HG02678 (cell line): Measurements from ENCODE around the gene DUSP2.

Experiments
- ATAC-seq: cut with Tn5 transposase; IDR thresholded peaks from one replicate; pipeline ENCODE4 v1.9.1; 2021; ENCODE audit warnings: mild to moderate bottlenecking, moderate library complexity; ENCODE audit not compliant: unreplicated experiment

The DUSP2 gene

GRCh38 chr2:96116424-96116878 is 28.8 kb downstream of the DUSP2 start, which contains the start of gene ADRA2B:
Gene ADRA2B (minus strand): TSS chr2:96116571. CDS start chr2:96116149, 422 bp downstream.
- ATAC-seq: peak; percentile 60

- ATAC-seq: no peak
Observed at GRCh38 chr2:96115631-96116423, 29.4 kb downstream of the DUSP2 start.

- no peak for ATAC-seq
Observed at GRCh38 chr2:96114903-96115581, 30.2 kb downstream of the DUSP2 start.

- no peak for ATAC-seq
Observed at GRCh38 chr2:96114546-96114902, 30.7 kb downstream of the DUSP2 start.

- ATAC-seq: no peak
Observed at GRCh38 chr2:96113951-96114350, 31.3 kb downstream of the DUSP2 start.

- no peak for ATAC-seq
Observed at GRCh38 chr2:96113367-96113677, 31.9 kb downstream of the DUSP2 start.

- ATAC-seq: no peak
Observed at GRCh38 chr2:96112501-96113366, 32.5 kb downstream of the DUSP2 start.

GRCh38 chr2:96111823-96112500 is 33.3 kb downstream of the DUSP2 start:
- ATAC-seq: no peak

- ATAC-seq: no peak
Observed at GRCh38 chr2:96111257-96111640, 34.0 kb downstream of the DUSP2 start.

- ATAC-seq: no peak
Observed at GRCh38 chr2:96110621-96111256, 34.5 kb downstream of the DUSP2 start.

GRCh38 chr2:96109931-96110511 is 35.2 kb downstream of the DUSP2 start:
- no peak for ATAC-seq

- no peak for ATAC-seq
Observed at GRCh38 chr2:96109361-96109680, 35.9 kb downstream of the DUSP2 start.

GRCh38 chr2:96108541-96109360 is 36.5 kb downstream of the DUSP2 start:
- no peak for ATAC-seq

- no peak for ATAC-seq
Observed at GRCh38 chr2:96108151-96108540, 37.1 kb downstream of the DUSP2 start.

GRCh38 chr2:96107708-96108065 is 37.6 kb downstream of the DUSP2 start:
- no peak for ATAC-seq

GRCh38 chr2:96106991-96107707 is 38.1 kb downstream of the DUSP2 start:
- no peak for ATAC-seq

- no peak for ATAC-seq
Observed at GRCh38 chr2:96105994-96106715, 39.1 kb downstream of the DUSP2 start.
